ENCODE data around the gene HLA-DPB1.

Gene HLA-DPB1

DNA sequence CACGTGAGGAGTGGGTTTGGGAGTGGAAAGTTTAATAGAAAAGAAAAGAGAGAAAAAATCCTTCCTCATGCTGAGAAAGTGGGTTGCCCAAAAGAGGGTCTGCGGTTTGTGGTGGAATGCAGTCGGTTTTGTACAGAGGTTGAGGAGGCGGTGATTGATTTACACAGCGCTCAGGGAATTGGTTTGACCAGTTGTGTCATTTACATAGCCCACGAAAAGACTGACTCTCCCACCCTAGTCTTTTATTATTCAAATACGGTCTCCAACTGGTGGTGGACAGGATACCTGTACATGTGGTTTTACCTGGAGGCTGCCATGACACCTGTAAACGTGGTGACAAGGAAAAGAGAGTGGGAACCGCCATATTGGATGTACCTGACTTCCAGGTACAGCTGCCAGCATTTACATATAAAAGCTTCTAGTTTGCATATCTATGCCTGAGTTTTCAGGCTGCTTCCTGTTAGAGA lies 42.1 kb downstream of the HLA-DPB1 start:
- H3K4me1 ChIP-seq (ENCODE audit: control insufficient read depth in 2 of 2, insufficient read depth in 1 of 2, low read depth in 1 of 2, low read length in 2 of 2) = peaks cover 5% of the 10 kb centered on the region in 2 donors
- no peak overlapping the region for H3K4ac ChIP-seq (ENCODE audit: low read length)
- no peak overlapping the region for H2AFZ ChIP-seq (ENCODE audit: low read length)
- H4K8ac ChIP-seq (ENCODE audit: low read depth, low read length) = no peak overlapping the region
- no peak for DNase-seq (ENCODE audit: low spot score)
- no peak overlapping the region for H4K91ac ChIP-seq (ENCODE audit: low read depth, low read length, poor library complexity)
- H2BK12ac ChIP-seq (ENCODE audit: low read length) = no peak overlapping the region
- no peak overlapping the region for H3K23ac ChIP-seq (ENCODE audit: low read depth, low read length, poor library complexity)
- H3K27me3 ChIP-seq (ENCODE audit: control insufficient read depth in 3 of 3, insufficient read depth in 3 of 3, low read depth in 1 of 3, low read length in 3 of 3) = peaks cover 0 to 67% (median 5%) of the 10 kb centered on the region in 3 experiments
- WGBS, 2 donors (ENCODE audit: extremely low coverage in 2 of 2, insufficient read length in 2 of 2, insufficient replicate concordance in 1 of 2) = no CpG with 5 or more reads among the region's 9 CpGs
- no peak overlapping the region for H2BK15ac ChIP-seq (ENCODE audit: low read length)
- H3K79me1 ChIP-seq (ENCODE audit: low read depth, low read length) = no peaks in the 10 kb centered on the region
- no peak overlapping the region for H2AK5ac ChIP-seq (ENCODE audit: low read depth, low read length)
- H3K9ac ChIP-seq (ENCODE audit: low read depth, low read length, poor library complexity) = no peak overlapping the region
- H3K4me3 ChIP-seq (ENCODE audit: low read length in 2 of 2) = no peak overlapping the region
- no peak overlapping the region for H3K18ac ChIP-seq (ENCODE audit: low read length)
- H3K14ac ChIP-seq (ENCODE audit: low read length) = no peak overlapping the region
- H2BK5ac ChIP-seq (ENCODE audit: low read length) = no peak overlapping the region
- no peak overlapping the region for H3K27ac ChIP-seq (replicated peaks; ENCODE audit: low read length)
- H3K4me2 ChIP-seq (ENCODE audit: insufficient read depth, low read length, poor library complexity, severe bottlenecking) = peak overlapping the region; percentile 74
- H3K9me3 ChIP-seq (replicated peaks in 1 of 2; ENCODE audit: control insufficient read depth in 2 of 2, insufficient read depth in 1 of 2, low read depth in 1 of 2, low read length in 2 of 2) = no peaks in the 10 kb centered on the region
- no peaks in the 10 kb centered on the region for H3K36me3 ChIP-seq (replicated peaks in 1 of 2; ENCODE audit: control insufficient read depth in 2 of 2, insufficient read depth in 2 of 2, low read length in 2 of 2)
- H2BK120ac ChIP-seq (ENCODE audit: low read depth, low read length) = no peak overlapping the region

DNA sequence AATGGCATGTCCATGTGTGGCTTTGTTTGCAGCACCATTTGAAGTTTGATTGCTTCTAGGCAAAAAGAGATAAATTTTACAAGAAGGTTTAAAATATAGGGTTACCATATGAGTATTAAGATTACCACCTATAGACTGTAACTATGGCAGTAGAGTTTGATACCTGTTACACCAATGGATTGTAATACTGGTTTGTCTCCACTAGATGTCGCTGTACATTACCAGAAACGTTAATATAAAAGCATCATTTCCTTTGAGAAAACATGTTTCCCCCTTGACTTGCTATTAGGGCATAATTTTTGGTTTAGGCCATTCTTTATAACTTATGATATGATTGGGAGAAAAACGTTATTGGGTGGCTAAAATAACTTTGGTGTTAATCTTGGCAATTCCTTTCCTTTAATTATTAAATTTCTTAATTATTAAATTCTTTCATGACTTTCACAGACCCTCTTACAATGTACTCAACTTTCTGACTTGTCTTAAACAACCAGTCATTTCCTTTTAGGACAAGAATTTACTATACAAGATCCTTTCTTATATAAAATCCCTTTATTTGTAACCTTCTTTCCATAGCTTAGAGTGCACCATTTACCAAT lies 42.8 kb downstream of the HLA-DPB1 start:
- Histone ChIP-seq H3K79me1 (ENCODE audit: low read depth, low read length) (no peaks in the 10 kb centered on the region), H3K14ac (ENCODE audit: low read length) (no peak overlapping the region), H2BK12ac (ENCODE audit: low read length) (no peak overlapping the region), H3K9me3 (replicated peaks in 1 of 2; ENCODE audit: control insufficient read depth in 2 of 2, insufficient read depth in 1 of 2, low read depth in 1 of 2, low read length in 2 of 2) (peaks cover 2 to 4% of the 10 kb centered on the region in 2 donors), H3K4me2 (ENCODE audit: insufficient read depth, low read length, poor library complexity, severe bottlenecking) (no peak overlapping the region), H2AFZ (ENCODE audit: low read length) (no peak overlapping the region), H3K4me3 (ENCODE audit: low read length in 2 of 2) (no peak overlapping the region), H3K36me3 (replicated peaks in 1 of 2; ENCODE audit: control insufficient read depth in 2 of 2, insufficient read depth in 2 of 2, low read length in 2 of 2) (no peaks in the 10 kb centered on the region), H3K18ac (ENCODE audit: low read length) (no peak overlapping the region), H2BK15ac (ENCODE audit: low read length) (no peak overlapping the region), H3K4ac (ENCODE audit: low read length) (no peak overlapping the region), H3K4me1 (ENCODE audit: control insufficient read depth in 2 of 2, insufficient read depth in 1 of 2, low read depth in 1 of 2, low read length in 2 of 2) (peaks cover 5% of the 10 kb centered on the region in 2 donors), H4K8ac (ENCODE audit: low read depth, low read length) (no peak overlapping the region), H2AK5ac (ENCODE audit: low read depth, low read length) (no peak overlapping the region), H2BK5ac (ENCODE audit: low read length) (no peak overlapping the region), H4K91ac (ENCODE audit: low read depth, low read length, poor library complexity) (no peak overlapping the region), H3K27me3 (ENCODE audit: control insufficient read depth in 3 of 3, insufficient read depth in 3 of 3, low read depth in 1 of 3, low read length in 3 of 3) (peaks cover 0 to 60% (median 5%) of the 10 kb centered on the region in 3 experiments), H3K9ac (ENCODE audit: low read depth, low read length, poor library complexity) (no peak overlapping the region), H3K23ac (ENCODE audit: low read depth, low read length, poor library complexity) (no peak overlapping the region), H2BK120ac (ENCODE audit: low read depth, low read length) (no peak overlapping the region), H3K27ac (replicated peaks; ENCODE audit: low read length) (no peak overlapping the region)
- no CpG with 5 or more reads among the region's 3 CpGs for WGBS, 2 donors (ENCODE audit: extremely low coverage in 2 of 2, insufficient read length in 2 of 2, insufficient replicate concordance in 1 of 2)
- peak; percentile 52 for DNase-seq (ENCODE audit: low spot score)

DNA sequence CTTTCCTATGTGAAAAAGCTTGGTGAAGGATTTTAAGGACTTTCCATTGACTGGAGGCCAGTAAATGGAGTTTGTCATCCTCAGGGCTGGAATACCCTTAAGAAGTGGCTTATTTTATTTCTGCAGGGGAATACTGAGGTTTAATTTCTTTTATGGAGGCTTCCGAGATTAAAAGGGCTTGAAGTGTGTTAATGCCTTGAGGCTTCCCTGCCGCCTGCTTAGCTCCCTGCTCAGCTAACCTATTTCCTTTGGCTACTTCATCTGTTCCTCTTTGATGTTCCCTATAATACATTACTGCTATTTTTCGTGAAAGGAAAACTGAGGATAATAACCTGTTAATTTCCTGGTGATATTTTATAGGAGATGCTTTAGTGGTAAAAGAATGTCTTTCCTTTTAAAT lies 44.2 kb downstream of the HLA-DPB1 start:
- peaks cover 0 to 54% (median 5%) of the 10 kb centered on the region in 3 experiments for H3K27me3 ChIP-seq (ENCODE audit: control insufficient read depth in 3 of 3, insufficient read depth in 3 of 3, low read depth in 1 of 3, low read length in 3 of 3)
- H2AFZ ChIP-seq (ENCODE audit: low read length) = no peak overlapping the region
- DNase-seq (ENCODE audit: low spot score) = no peak

DNA sequence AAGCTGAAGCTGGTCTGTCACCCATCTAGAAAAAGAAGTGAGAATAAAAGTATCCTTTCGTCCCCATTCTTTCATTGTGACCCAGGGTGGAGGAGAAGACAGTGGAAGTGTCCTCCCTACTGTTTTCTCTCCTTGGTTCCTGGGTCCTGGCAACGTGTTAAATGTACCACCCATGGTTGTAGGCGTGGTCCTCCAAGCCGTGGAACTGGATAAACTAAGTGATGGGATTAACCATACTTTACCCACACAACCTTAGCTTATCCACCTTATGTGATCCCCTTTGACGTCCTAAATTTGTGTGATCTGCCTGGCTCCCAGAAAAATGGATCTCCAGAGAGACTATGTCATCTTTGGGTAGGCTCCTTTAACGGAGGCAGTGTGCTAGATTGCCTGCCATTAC lies 47.4 kb downstream of the HLA-DPB1 start:
- Histone ChIP-seq H3K9ac (ENCODE audit: low read depth, low read length, poor library complexity) (no peak overlapping the region), H3K4ac (ENCODE audit: low read length) (no peak overlapping the region), H2AK5ac (ENCODE audit: low read depth, low read length) (no peak overlapping the region), H3K27me3 (ENCODE audit: control insufficient read depth in 3 of 3, insufficient read depth in 3 of 3, low read depth in 1 of 3, low read length in 3 of 3) (peaks cover 0 to 29% (median 0%) of the 10 kb centered on the region in 3 experiments), H2AFZ (ENCODE audit: low read length) (no peak overlapping the region), H3K23ac (ENCODE audit: low read depth, low read length, poor library complexity) (no peak overlapping the region), H3K4me2 (ENCODE audit: insufficient read depth, low read length, poor library complexity, severe bottlenecking) (no peak overlapping the region), H4K8ac (ENCODE audit: low read depth, low read length) (no peak overlapping the region), H3K79me1 (ENCODE audit: low read depth, low read length) (no peaks in the 10 kb centered on the region), H2BK120ac (ENCODE audit: low read depth, low read length) (no peak overlapping the region), H2BK5ac (ENCODE audit: low read length) (no peak overlapping the region), H3K9me3 (replicated peaks in 1 of 2; ENCODE audit: control insufficient read depth in 2 of 2, insufficient read depth in 1 of 2, low read depth in 1 of 2, low read length in 2 of 2) (peaks cover 9 to 10% of the 10 kb centered on the region in 2 donors), H3K4me3 (ENCODE audit: low read length in 2 of 2) (no peak overlapping the region), H3K27ac (replicated peaks; ENCODE audit: low read length) (no peak overlapping the region), H3K36me3 (replicated peaks in 1 of 2; ENCODE audit: control insufficient read depth in 2 of 2, insufficient read depth in 2 of 2, low read length in 2 of 2) (no peaks in the 10 kb centered on the region), H3K18ac (ENCODE audit: low read length) (no peak overlapping the region), H2BK12ac (ENCODE audit: low read length) (no peak overlapping the region), H3K14ac (ENCODE audit: low read length) (no peak overlapping the region), H2BK15ac (ENCODE audit: low read length) (no peak overlapping the region), H3K4me1 (ENCODE audit: control insufficient read depth in 2 of 2, insufficient read depth in 1 of 2, low read depth in 1 of 2, low read length in 2 of 2) (no peaks in the 10 kb centered on the region), H4K91ac (ENCODE audit: low read depth, low read length, poor library complexity) (no peak overlapping the region)
- WGBS, 2 donors (ENCODE audit: extremely low coverage in 2 of 2, insufficient read length in 2 of 2, insufficient replicate concordance in 1 of 2) = no CpG with 5 or more reads among the region's 6 CpGs
- no peak for DNase-seq (ENCODE audit: low spot score)

More for the DNA sequence above, 44.2 kb downstream of the HLA-DPB1 start:
- no peak overlapping the region for H3K18ac ChIP-seq (ENCODE audit: low read length)
- H3K4ac ChIP-seq (ENCODE audit: low read length) = no peak overlapping the region
- peaks cover 5% of the 10 kb centered on the region in 2 donors for H3K4me1 ChIP-seq (ENCODE audit: control insufficient read depth in 2 of 2, insufficient read depth in 1 of 2, low read depth in 1 of 2, low read length in 2 of 2)
- no CpG with 5 or more reads among the region's 3 CpGs for WGBS, 2 donors (ENCODE audit: extremely low coverage in 2 of 2, insufficient read length in 2 of 2, insufficient replicate concordance in 1 of 2)
- no peak overlapping the region for H4K8ac ChIP-seq (ENCODE audit: low read depth, low read length)
- H2BK5ac ChIP-seq (ENCODE audit: low read length) = no peak overlapping the region
- no peak overlapping the region for H3K14ac ChIP-seq (ENCODE audit: low read length)
- no peak overlapping the region for H4K91ac ChIP-seq (ENCODE audit: low read depth, low read length, poor library complexity)
- H2AK5ac ChIP-seq (ENCODE audit: low read depth, low read length) = no peak overlapping the region
- no peak overlapping the region for H2BK12ac ChIP-seq (ENCODE audit: low read length)
- no peak overlapping the region for H3K9ac ChIP-seq (ENCODE audit: low read depth, low read length, poor library complexity)
- no peak overlapping the region for H2BK15ac ChIP-seq (ENCODE audit: low read length)
- no peak overlapping the region for H3K4me3 ChIP-seq (ENCODE audit: low read length in 2 of 2)
- H3K27ac ChIP-seq (replicated peaks; ENCODE audit: low read length) = no peak overlapping the region
- peaks cover 8 to 9% of the 10 kb centered on the region in 2 donors for H3K9me3 ChIP-seq (replicated peaks in 1 of 2; ENCODE audit: control insufficient read depth in 2 of 2, insufficient read depth in 1 of 2, low read depth in 1 of 2, low read length in 2 of 2)
- H3K4me2 ChIP-seq (ENCODE audit: insufficient read depth, low read length, poor library complexity, severe bottlenecking) = no peak overlapping the region
- no peaks in the 10 kb centered on the region for H3K79me1 ChIP-seq (ENCODE audit: low read depth, low read length)
- H3K23ac ChIP-seq (ENCODE audit: low read depth, low read length, poor library complexity) = no peak overlapping the region
- no peak overlapping the region for H2BK120ac ChIP-seq (ENCODE audit: low read depth, low read length)
- H3K36me3 ChIP-seq (replicated peaks in 1 of 2; ENCODE audit: control insufficient read depth in 2 of 2, insufficient read depth in 2 of 2, low read length in 2 of 2) = no peaks in the 10 kb centered on the region

Measured in neuronal stem cell (in vitro differentiated cells).